ENCODE measurements around the gene SH3RF3.

- TF ChIP-seq CTCF (IDR thresholded peaks at IDR 0.05), result no peak
- TF ChIP-seq POLR2A (IDR thresholded peaks at IDR 0.05), result no peak
These were observed 408.7 kb downstream of the SH3RF3 start for GRCh38 chr2:109537565-109538222.

Data from adrenal gland (tissue), 5 donors.